Heart right ventricle (tissue), 16 donors: ENCODE measurements around the gene MYF5. TPM values are rescaled to one million over a fixed set of nuclear protein-coding genes. Genes with fewer than 3 reads are reported as not detected.

ENCODE experiments used
- ATAC-seq, 8 donors: fragments of 200-7000 bp; cut with Tn5 transposase; one replicate each; pipeline ENCODE4 v1.9.1; 2020; ENCODE audit warnings: mild to moderate bottlenecking in 8 of 8, moderate library complexity in 8 of 8, moderate number of reproducible peaks in 1 of 8
- DNase-seq, 2 donors: peaks; one replicate each; pipeline ENCODE4 v3.0.0-alpha.2; 2020
- H3K27ac ChIP-seq, 10 donors: fragments of 200-600 bp; sonication (generic) in 2 of 10; one replicate each; pipeline versions ENCODE4 v1.5.0 to v1.8.0; 2020 to 2022; ENCODE audit warnings: mild to moderate bottlenecking in 3 of 10
- H3K27me3 ChIP-seq, 7 donors: fragments of 200-600 bp; one replicate each; pipeline ENCODE4 v1.8.0; 2021 to 2022; ENCODE audit warnings: mild to moderate bottlenecking in 2 of 7
- H3K36me3 ChIP-seq, 9 donors: fragments of 200-600 bp; sonication (generic) in 1 of 9; one replicate each; pipeline versions ENCODE4 v1.5.0 to v1.8.0; 2020 to 2022; ENCODE audit warnings: mild to moderate bottlenecking in 2 of 9
- H3K4me1 ChIP-seq, 9 donors: fragments of 200-600 bp; sonication (generic) in 1 of 9; one replicate each; pipeline versions ENCODE4 v1.5.0 to v1.8.0; 2020 to 2022; ENCODE audit warnings: mild to moderate bottlenecking in 4 of 9
- H3K4me3 ChIP-seq, 10 donors: fragments of 200-600 bp; sonication (generic) in 2 of 10; one replicate each; pipeline versions ENCODE4 v1.5.0 to v1.8.0; 2020 to 2022; ENCODE audit warnings: mild to moderate bottlenecking in 7 of 10, moderate library complexity in 2 of 10
- H3K9me3 ChIP-seq, 11 donors: fragments of 200-600 bp in 10 of 11; sonication (generic) in 2 of 11; one replicate each; pipeline versions ENCODE4 v1.5.0 to v1.8.0; 2013 to 2022; ENCODE audit warnings: mild to moderate bottlenecking in 2 of 11, control low read depth in 1 of 11, moderate library complexity in 1 of 11
- WGBS, 2 donors: extraction: QIAGEN DNeasy Blood & Tissue Kit; methylation state at CpG; one replicate each; pipeline ENCODE4 v1.1.7; 2013; ENCODE audit warnings: inconsistent platforms in 1 of 2; 5-methylcytosine and 5-hydroxymethylcytosine counted together
- intact Hi-C, 10 donors: fragments of 100-400 bp; cut with DNase I; formaldehyde crosslinking; loops; one replicate each; pipeline versions ENCODE4 v1.11.1 to v1.14.2; 2022
- polyA plus RNA-seq, 2 donors: library from polyadenylated mRNA; stranded (reverse); fragments of 200-250 nt; gene quantifications; one replicate each; pipeline ENCODE4 v1.2.3, GENCODE V29; 2013
- total RNA-seq, 10 donors: library from RNA; stranded (reverse); fragmentation: NEBNext Ultra II Directional in 3 of 10; extraction: Animal tissue kit (Norgen Biotek cat#: 25700) in 3 of 10; gene quantifications; one replicate each; pipeline versions ENCODE4 v1.2.1 to v1.2.4, GENCODE V29; 2021 to 2023
- TF ChIP-seq, protein P1 (sequence below), 9 donors: fragments of 200-600 bp; sonication (generic) in 2 of 9; IDR thresholded peaks; one replicate each; pipeline versions ENCODE4 v1.5.0 to v1.8.0; 2021 to 2022; ENCODE audit warnings: antibody characterized with exemption in 9 of 9, mild to moderate bottlenecking in 5 of 9, moderate library complexity in 1 of 9
- donor health status: Arrhythmogenic right ventricular cardiomyopathy.
- donor health status: ischemic (EF 13 %, LVEDD 7.1; RV severe dilation, severe dysfunction).
- donor health status: healthy with polysubstance abuse.
- donor health status: DM: no; HTN: yes; CAD: no.
- donor health status: DM: no; HTN: no; CAD: no.
- donor health status: ischemic (EF 25% LVEDD 6.9; RV normal size, moderate dysfunction).
- donor health status: ischemic (EF 25% LVEDD 5.7; RV mildly dilated, moderate dysfunction).
- donor health status: healthy.
- donor health status: DM: yes; HTN: yes; CAD: no.
- donor health status: Ischemic cardiomyopathy.
- donor health status: ischemic (EF 35%, LVEDD 5.7; RV mildly dilated, moderate dysfunction).
- donor health status: nonischemic (EF 11% LVEDD 7.7; RV severe dilation, severe dysfunction).
- donor health status: DM: yes; HTN: yes; CAD: no.
- donor health status: PGD.
- donor health status: ischemic (EF 29% LVEDD 5.4; RV normal size, mild dysfunction).
- donor health status: nonischemic (EF 23%, LVEDD 6.1; RV moderate dilation, normal function).

Gene MYF5
- total and polyA plus RNA-seq, 12 donors, result not detected

DNA sequence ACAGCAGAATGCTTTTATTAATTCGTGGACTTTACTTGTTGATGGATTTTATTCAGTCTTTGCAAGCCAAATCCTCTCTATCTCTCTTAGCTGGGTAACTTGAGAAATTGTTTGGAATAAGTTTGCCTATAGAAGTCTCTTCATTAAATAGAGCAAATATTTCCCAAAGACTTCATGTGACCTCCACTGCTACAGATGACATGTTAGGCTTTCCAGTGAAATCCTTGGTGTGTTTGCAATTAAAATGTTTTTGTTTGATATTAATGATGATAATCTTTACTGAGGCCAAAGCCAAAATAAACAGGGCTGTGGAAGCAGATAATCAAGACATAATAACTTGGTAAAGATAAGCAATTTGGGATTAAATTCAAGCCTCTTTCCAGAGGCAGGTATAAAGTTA, 4.8 kb upstream of the MYF5 start:
- Histone ChIP-seq H3K4me3 (no peak overlapping the region), H3K27me3 (peaks cover 0 to 77% (median 47%) of the 10 kb centered on the region in 7 donors), H3K36me3 (no peaks in the 10 kb centered on the region), H3K4me1 (peaks cover 0 to 10% (median 0%) of the 10 kb centered on the region in 9 donors), H3K27ac (no peak overlapping the region), H3K9me3 (no peaks in the 10 kb centered on the region)
- intact Hi-C loops, result no loop called here
- WGBS, 2 donors, result 78 to 79% methylated on average over 1 of the region's 1 CpG
- TF ChIP-seq, protein P1, sequence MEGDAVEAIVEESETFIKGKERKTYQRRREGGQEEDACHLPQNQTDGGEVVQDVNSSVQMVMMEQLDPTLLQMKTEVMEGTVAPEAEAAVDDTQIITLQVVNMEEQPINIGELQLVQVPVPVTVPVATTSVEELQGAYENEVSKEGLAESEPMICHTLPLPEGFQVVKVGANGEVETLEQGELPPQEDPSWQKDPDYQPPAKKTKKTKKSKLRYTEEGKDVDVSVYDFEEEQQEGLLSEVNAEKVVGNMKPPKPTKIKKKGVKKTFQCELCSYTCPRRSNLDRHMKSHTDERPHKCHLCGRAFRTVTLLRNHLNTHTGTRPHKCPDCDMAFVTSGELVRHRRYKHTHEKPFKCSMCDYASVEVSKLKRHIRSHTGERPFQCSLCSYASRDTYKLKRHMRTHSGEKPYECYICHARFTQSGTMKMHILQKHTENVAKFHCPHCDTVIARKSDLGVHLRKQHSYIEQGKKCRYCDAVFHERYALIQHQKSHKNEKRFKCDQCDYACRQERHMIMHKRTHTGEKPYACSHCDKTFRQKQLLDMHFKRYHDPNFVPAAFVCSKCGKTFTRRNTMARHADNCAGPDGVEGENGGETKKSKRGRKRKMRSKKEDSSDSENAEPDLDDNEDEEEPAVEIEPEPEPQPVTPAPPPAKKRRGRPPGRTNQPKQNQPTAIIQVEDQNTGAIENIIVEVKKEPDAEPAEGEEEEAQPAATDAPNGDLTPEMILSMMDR (IDR thresholded peaks at IDR 0.05), result no peak
- DNase-seq, result no peak
- no peak for ATAC-seq

DNA sequence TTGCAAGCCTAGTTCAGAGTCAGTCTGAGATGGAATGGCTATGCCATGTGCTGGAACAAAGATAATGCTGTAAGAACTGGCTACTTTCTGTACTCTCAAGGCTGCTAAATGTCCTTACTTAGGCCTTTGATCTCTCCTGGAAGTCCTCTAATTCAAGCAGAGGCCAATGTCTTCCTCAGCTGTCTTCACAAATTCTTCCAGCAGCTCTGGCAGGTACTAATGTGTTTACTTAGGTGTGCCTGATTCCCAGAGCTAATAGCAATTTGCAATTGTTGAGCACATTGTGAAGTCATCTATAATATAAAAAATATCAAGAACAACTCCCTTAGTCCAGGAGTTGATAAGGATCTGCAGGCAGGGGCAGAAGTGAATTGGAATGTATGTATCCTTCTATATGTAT, 3.8 kb upstream of the MYF5 start:
- no peaks in the 10 kb centered on the region for H3K9me3 ChIP-seq
- ATAC-seq (no peak), DNase-seq (no peak)
- H3K27me3 ChIP-seq, result peaks cover 0 to 81% (median 51%) of the 10 kb centered on the region in 7 donors
- H3K4me3 ChIP-seq, result no peak overlapping the region
- H3K4me1 ChIP-seq, result peaks cover 0 to 10% (median 0%) of the 10 kb centered on the region in 9 donors
- TF ChIP-seq, protein P1 (IDR thresholded peaks at IDR 0.05), result no peak
- H3K36me3 ChIP-seq, result no peaks in the 10 kb centered on the region
- H3K27ac ChIP-seq, result no peak overlapping the region
- intact Hi-C loops, result no loop called here

DNA sequence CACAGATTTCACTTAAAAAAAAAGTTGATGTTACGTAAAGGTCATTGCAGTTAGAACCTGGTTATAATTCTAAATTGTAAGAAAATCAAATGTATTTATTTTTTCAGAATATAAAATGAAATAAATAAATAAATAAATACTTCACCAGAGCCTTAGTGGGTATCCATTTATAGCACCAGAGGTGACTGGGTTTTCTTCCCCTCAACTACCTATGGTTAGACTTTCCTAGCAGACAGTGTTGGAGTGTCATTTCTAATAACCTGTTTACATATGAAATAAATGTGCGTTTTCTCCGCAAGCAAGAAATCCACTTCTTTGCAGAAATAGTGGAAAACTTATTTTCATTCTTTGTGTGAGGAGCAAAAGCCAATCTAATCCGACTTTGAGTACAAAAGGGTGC, 3.3 kb upstream of the MYF5 start:
- Histone ChIP-seq H3K27ac (no peak overlapping the region), H3K36me3 (no peaks in the 10 kb centered on the region), H3K4me3 (peak overlapping the region in 5 of 10 donors; percentile 31 to 39 (median 37)), H3K27me3 (peaks cover 0 to 80% (median 46%) of the 10 kb centered on the region in 7 donors), H3K4me1 (peaks cover 0 to 10% (median 0%) of the 10 kb centered on the region in 9 donors), H3K9me3 (no peaks in the 10 kb centered on the region)
- no peak for ATAC-seq
- no peak for DNase-seq
- 70 to 72% methylated on average over 4 of the region's 4 CpGs for WGBS, 2 donors
- TF ChIP-seq, protein P1 (IDR thresholded peaks at IDR 0.05), result no peak
- intact Hi-C loops, result no loop called here

DNA sequence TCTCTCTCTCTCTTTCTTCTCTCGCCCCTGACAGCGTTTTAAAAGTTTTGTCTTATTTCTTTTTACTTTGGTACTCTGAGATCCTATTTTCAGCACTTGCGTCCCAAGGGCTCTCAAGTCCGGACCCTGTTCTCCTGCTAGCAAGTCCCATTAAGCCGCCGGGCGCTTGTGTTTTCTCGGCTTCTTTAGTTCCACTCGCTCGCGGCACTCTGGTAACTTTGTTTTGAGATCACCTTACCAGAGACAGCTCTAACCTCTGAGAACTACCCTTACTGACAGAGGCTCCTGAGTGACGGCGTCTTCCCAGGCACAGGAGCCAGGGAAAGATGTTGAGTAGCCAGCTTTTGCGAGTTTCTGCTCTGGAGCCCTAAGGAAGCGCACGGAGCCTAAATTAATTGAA, 2.7 kb upstream of the MYF5 start:
- no peaks in the 10 kb centered on the region for H3K36me3 ChIP-seq
- H3K27ac ChIP-seq, result no peak overlapping the region
- peak overlapping the region in 7 of 10 donors; percentile 6 to 39 (median 33) for H3K4me3 ChIP-seq
- peaks cover 0 to 79% (median 39%) of the 10 kb centered on the region in 7 donors for H3K27me3 ChIP-seq
- intact Hi-C loops, result no loop called here
- peak in 1 of 8 donors; percentile 27 for ATAC-seq
- 14% methylated on average over 16 of the region's 16 CpGs for WGBS, 2 donors
- no peaks in the 10 kb centered on the region for H3K9me3 ChIP-seq
- peaks cover 0 to 10% (median 0%) of the 10 kb centered on the region in 9 donors for H3K4me1 ChIP-seq
- DNase-seq, result no peak
- TF ChIP-seq, protein P1 (IDR thresholded peaks at IDR 0.05), result no peak
